Activated CD4-positive, alpha-beta T cell treated with anti-CD3 and anti-CD28 coated beads, Interleukin-2, amount 50 U/mL, for 24 hours (primary cell): Measurements from ENCODE around the gene OR7D4.
"Not testable (repeated sequence)": the region's sequence is repeated elsewhere in the genome, so short reads cannot be mapped to it uniquely, and the experiment has no call there.

Experiments used
- DNase-seq, 2 donors: peaks; one replicate each; pipeline ENCODE4 v3.0.0-alpha.2; 2020; ENCODE audit warnings: low read depth in 1 of 2, low spot score in 1 of 2

OR7D4 gene

GRCh38 chr19:9219489-9219888 lies at the start of gene OR7D4:
TSS of gene OR7D4 (minus strand) at chr19:9219589. CDS start at chr19:9214837, 4,752 bp downstream.
- no peak for DNase-seq

GRCh38 chr19:9251236-9251635 lies 31.8 kb upstream of the OR7D4 start:
- DNase-seq: no peak

- no peak for DNase-seq
Observed at GRCh38 chr19:9250630-9251029, 31.2 kb upstream of the OR7D4 start, which contains the start of gene OR7E24. TSS of gene OR7E24 (plus strand) at chr19:9250930. CDS start at chr19:9251044, 114 bp downstream.

- peak; percentile 32 to 58 for DNase-seq
Observed at GRCh38 chr19:9205501-9206113, 13.8 kb downstream of the OR7D4 start.

- DNase-seq: not testable (repeated sequence)
Observed at GRCh38 chr19:9198044-9198443, 21.3 kb downstream of the OR7D4 start.

- DNase-seq: no peak
Observed at GRCh38 chr19:9189535-9189934, 29.9 kb downstream of the OR7D4 start.

GRCh38 chr19:9187191-9187590 lies 32.2 kb downstream of the OR7D4 start:
- DNase-seq: no peak

- no peak for DNase-seq
Observed at GRCh38 chr19:9183000-9183399, 36.4 kb downstream of the OR7D4 start.

GRCh38 chr19:9178901-9179300 lies 40.5 kb downstream of the OR7D4 start, which contains the start of gene OR7D2:
TSS of gene OR7D2 (plus strand) at chr19:9178979. CDS start at chr19:9185782, 6,803 bp downstream.
- DNase-seq: no peak

GRCh38 chr19:9175326-9175725 lies 44.1 kb downstream of the OR7D4 start:
- no peak for DNase-seq

- DNase-seq: no peak
Observed at GRCh38 chr19:9171393-9171991, 47.9 kb downstream of the OR7D4 start.

- DNase-seq: no peak
Observed at GRCh38 chr19:9166846-9167245, 52.5 kb downstream of the OR7D4 start.

GRCh38 chr19:9165261-9165660 lies 54.1 kb downstream of the OR7D4 start:
- no peak for DNase-seq

GRCh38 chr19:9161427-9161826 lies 58.0 kb downstream of the OR7D4 start:
- no peak for DNase-seq
